ENCODE measurements around the gene GABRP.

The GABRP gene

DNA sequence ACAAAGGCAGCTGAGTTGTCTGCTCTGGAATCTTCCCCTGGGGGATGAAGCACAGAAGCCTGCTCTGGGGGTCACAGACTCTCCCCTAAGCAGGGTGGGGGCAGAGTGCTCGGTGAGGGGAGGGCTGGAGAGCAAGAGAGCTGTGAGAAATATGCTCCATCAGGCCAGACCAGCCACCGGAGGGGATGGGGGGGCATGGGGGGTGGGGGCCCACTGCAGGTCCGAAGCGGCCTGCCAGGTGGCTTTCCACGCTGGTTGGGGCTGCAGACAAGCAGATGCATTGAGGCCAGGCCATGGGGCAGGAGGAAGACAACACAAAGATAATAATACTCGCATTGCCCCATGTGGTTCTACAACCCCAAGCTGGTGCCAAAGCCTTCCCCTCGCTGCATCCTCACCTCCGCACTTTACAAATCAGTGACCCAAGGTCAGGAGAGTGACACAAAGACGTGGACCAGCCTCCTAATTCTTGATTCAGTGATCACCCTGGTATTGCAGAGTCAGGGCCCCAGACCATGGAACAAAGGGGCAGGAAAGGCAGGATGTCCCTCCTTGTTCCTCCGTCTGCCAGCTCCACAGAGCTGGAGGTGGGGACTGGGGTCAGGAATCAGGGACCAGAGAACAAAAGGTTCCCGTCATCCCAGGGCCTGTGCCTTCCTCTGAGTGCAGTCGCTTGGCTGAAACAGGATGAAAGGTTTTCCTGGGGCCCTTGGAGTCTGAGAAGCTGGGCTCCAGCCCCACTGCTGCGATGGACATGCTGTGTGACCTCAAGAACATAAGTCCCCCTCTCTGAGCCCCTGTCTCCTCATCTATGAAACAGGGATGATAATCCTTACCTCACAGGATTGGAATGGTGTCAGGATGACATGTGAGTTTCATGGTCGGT lies 37.2 kb upstream of the GABRP start:
- no peak overlapping the region for H3K4me3 ChIP-seq (ENCODE audit: low read depth in 1 of 5, low read length in 5 of 5)
- H3K9me3 ChIP-seq (ENCODE audit: control insufficient read depth in 5 of 5, low read length in 5 of 5): no peaks in the 10 kb centered on the region
- peaks cover 8 to 21% (median 18%) of the 10 kb centered on the region in 5 donors for H3K27me3 ChIP-seq (ENCODE audit: control insufficient read depth in 5 of 5, insufficient read depth in 4 of 5, low read length in 5 of 5)
- H3K9ac ChIP-seq (ENCODE audit: low read length in 5 of 5): no peak overlapping the region
- H3K27ac ChIP-seq (ENCODE audit: low read depth, low read length): no peak overlapping the region
- no peaks in the 10 kb centered on the region for H3K36me3 ChIP-seq (ENCODE audit: control insufficient read depth in 5 of 5, insufficient read depth in 5 of 5, low read length in 5 of 5)
- H3K4me1 ChIP-seq (ENCODE audit: control insufficient read depth in 5 of 5, insufficient read depth in 5 of 5, low read length in 5 of 5): peaks cover 0 to 25% (median 15%) of the 10 kb centered on the region in 5 donors

DNA sequence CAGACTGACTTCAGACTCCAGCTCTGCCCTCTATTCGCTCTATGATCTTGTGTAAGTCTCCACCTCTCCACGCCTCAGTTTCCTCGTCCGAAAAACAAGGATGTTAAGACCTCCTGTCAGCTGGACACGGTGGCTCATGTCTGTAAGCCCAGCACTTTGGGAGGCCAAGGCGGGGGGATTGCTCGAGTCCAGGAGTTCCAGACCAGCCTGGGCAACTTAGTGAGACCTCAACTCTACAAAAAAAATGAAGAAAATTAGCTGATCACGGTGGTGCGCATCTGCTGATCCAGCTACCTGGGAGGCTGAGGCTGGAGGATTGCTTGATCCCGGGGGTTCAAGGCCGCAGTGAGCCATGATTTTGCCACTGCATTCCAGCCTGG lies 36.6 kb upstream of the GABRP start:
- Histone ChIP-seq H3K36me3 (ENCODE audit: control insufficient read depth in 5 of 5, insufficient read depth in 5 of 5, low read length in 5 of 5) (no peaks in the 10 kb centered on the region), H3K9ac (ENCODE audit: low read length in 5 of 5) (no peak overlapping the region), H3K4me3 (ENCODE audit: low read depth in 1 of 5, low read length in 5 of 5) (no peak overlapping the region), H3K4me1 (ENCODE audit: control insufficient read depth in 5 of 5, insufficient read depth in 5 of 5, low read length in 5 of 5) (peaks cover 0 to 25% (median 15%) of the 10 kb centered on the region in 5 donors), H3K9me3 (ENCODE audit: control insufficient read depth in 5 of 5, low read length in 5 of 5) (no peaks in the 10 kb centered on the region), H3K27me3 (ENCODE audit: control insufficient read depth in 5 of 5, insufficient read depth in 4 of 5, low read length in 5 of 5) (peaks cover 8 to 26% (median 18%) of the 10 kb centered on the region in 5 donors), H3K27ac (ENCODE audit: low read depth, low read length) (no peak overlapping the region)

DNA sequence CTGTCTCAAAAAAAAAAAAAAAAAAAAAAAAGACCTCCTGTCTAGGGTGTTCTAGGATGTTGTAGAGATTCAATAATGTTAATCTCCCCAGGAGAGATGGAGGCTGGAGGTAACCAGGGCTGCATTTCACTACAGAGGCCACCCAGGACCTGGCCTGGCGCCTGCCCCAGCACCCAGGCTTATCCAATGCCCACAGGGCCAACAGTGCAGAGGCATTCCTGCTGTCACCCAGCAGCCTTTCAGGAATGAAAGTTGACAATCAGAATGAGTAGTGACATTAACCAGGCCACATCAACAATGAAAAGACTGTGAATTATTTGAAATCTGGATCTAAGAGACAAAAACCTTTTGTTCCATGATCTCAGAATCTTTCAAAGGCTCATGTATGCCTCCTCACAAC lies 36.2 kb upstream of the GABRP start:
- Histone ChIP-seq H3K36me3 (ENCODE audit: control insufficient read depth in 5 of 5, insufficient read depth in 5 of 5, low read length in 5 of 5) (no peaks in the 10 kb centered on the region), H3K9me3 (ENCODE audit: control insufficient read depth in 5 of 5, low read length in 5 of 5) (no peaks in the 10 kb centered on the region), H3K9ac (ENCODE audit: low read length in 5 of 5) (no peak overlapping the region), H3K27me3 (ENCODE audit: control insufficient read depth in 5 of 5, insufficient read depth in 4 of 5, low read length in 5 of 5) (peaks cover 8 to 28% (median 18%) of the 10 kb centered on the region in 5 donors), H3K4me1 (ENCODE audit: control insufficient read depth in 5 of 5, insufficient read depth in 5 of 5, low read length in 5 of 5) (peaks cover 0 to 25% (median 15%) of the 10 kb centered on the region in 5 donors), H3K4me3 (ENCODE audit: low read depth in 1 of 5, low read length in 5 of 5) (no peak overlapping the region), H3K27ac (ENCODE audit: low read depth, low read length) (no peak overlapping the region)

DNA sequence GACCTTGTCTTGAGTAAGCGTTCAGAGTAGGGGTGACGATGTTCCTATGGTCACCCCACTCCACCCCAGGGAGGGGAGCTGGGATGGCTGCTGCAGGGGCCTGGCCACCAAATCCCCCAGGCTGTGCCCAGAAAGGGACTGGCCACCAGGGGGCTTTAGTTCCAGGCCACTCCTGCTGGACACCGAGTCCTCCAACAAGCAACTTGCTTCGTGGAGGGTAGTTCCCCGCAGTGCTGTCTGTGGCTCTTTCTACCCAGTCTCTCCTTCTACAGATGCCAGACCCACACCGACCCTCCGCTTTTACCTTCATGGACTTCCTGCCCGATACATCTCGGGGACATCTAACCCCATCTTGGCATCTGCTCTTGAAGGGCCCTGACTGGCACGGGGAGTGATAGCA lies 35.7 kb upstream of the GABRP start:
- no peaks in the 10 kb centered on the region for H3K9me3 ChIP-seq (ENCODE audit: control insufficient read depth in 5 of 5, low read length in 5 of 5)
- no peak overlapping the region for H3K27ac ChIP-seq (ENCODE audit: low read depth, low read length)
- peaks cover 0 to 25% (median 15%) of the 10 kb centered on the region in 5 donors for H3K4me1 ChIP-seq (ENCODE audit: control insufficient read depth in 5 of 5, insufficient read depth in 5 of 5, low read length in 5 of 5)
- no peaks in the 10 kb centered on the region for H3K36me3 ChIP-seq (ENCODE audit: control insufficient read depth in 5 of 5, insufficient read depth in 5 of 5, low read length in 5 of 5)
- no peak overlapping the region for H3K4me3 ChIP-seq (ENCODE audit: low read depth in 1 of 5, low read length in 5 of 5)
- H3K9ac ChIP-seq (ENCODE audit: low read length in 5 of 5): no peak overlapping the region
- peaks cover 8 to 32% (median 20%) of the 10 kb centered on the region in 5 donors for H3K27me3 ChIP-seq (ENCODE audit: control insufficient read depth in 5 of 5, insufficient read depth in 4 of 5, low read length in 5 of 5)

DNA sequence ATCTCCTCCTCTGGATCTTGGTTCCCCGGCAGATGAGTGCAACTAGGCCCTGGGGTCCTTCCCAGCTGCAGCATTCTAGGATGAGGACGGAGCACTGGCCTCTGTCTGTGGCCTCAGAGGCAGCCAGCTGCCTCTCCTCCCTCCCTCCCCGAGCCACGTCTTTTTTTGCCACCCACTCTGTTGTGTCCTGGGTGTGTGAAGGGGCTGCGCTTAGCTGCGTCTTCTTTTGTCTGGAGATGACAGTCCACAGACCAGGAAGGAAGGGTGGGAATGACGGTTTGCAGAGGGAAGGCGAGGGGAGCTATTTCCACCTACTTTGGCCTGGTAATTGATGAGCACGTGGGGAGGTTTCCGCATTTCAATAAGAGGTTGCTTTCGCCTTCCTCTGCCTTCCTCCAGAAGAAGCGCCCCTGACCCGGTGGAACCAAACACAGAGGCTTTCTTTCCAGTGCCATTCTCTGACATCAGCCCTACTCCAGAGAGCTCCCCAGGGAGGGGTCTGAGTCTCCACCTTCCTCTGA lies 34.5 kb upstream of the GABRP start:
- Histone ChIP-seq H3K4me1 (ENCODE audit: control insufficient read depth in 5 of 5, insufficient read depth in 5 of 5, low read length in 5 of 5) (peaks cover 0 to 25% (median 15%) of the 10 kb centered on the region in 5 donors), H3K36me3 (ENCODE audit: control insufficient read depth in 5 of 5, insufficient read depth in 5 of 5, low read length in 5 of 5) (no peaks in the 10 kb centered on the region)

DNA sequence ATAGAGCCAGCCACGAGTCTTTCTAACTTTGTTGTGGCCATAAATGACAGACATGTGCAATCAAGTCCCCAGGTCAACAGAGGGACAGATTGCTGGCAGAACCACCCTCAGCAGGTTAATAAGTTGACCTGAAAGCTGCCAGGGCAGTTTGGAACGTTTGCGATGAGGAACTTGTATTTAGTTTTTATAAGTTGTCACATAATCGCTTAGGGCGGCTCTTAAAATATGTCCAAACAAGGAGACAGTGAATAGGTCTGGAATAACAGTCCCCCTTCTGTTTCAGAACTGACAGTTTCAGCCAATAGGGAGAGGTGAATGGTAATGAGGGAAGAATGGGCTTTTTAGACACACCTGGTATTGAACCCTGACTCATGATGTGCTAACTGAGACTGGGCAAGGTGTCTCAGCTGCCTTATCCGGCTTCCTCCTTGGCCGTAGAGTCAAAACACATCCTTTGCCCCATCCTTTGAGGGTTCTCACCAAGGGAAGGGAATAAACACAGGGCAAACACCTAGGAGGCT lies 33.6 kb upstream of the GABRP start:
- H3K36me3 ChIP-seq (ENCODE audit: control insufficient read depth in 5 of 5, insufficient read depth in 5 of 5, low read length in 5 of 5): no peaks in the 10 kb centered on the region
- peaks cover 5 to 28% (median 16%) of the 10 kb centered on the region in 5 donors for H3K27me3 ChIP-seq (ENCODE audit: control insufficient read depth in 5 of 5, insufficient read depth in 4 of 5, low read length in 5 of 5)
- no peak overlapping the region for H3K27ac ChIP-seq (ENCODE audit: low read depth, low read length)
- peaks cover 0 to 15% (median 9%) of the 10 kb centered on the region in 5 donors for H3K4me1 ChIP-seq (ENCODE audit: control insufficient read depth in 5 of 5, insufficient read depth in 5 of 5, low read length in 5 of 5)
- no peak overlapping the region for H3K9ac ChIP-seq (ENCODE audit: low read length in 5 of 5)
- H3K9me3 ChIP-seq (ENCODE audit: control insufficient read depth in 5 of 5, low read length in 5 of 5): no peaks in the 10 kb centered on the region
- H3K4me3 ChIP-seq (ENCODE audit: low read depth in 1 of 5, low read length in 5 of 5): no peak overlapping the region

More for the DNA sequence above, 34.5 kb upstream of the GABRP start:
- Histone ChIP-seq H3K9ac (ENCODE audit: low read length in 5 of 5) (no peak overlapping the region), H3K27me3 (ENCODE audit: control insufficient read depth in 5 of 5, insufficient read depth in 4 of 5, low read length in 5 of 5) (peaks cover 8 to 30% (median 20%) of the 10 kb centered on the region in 5 donors), H3K9me3 (ENCODE audit: control insufficient read depth in 5 of 5, low read length in 5 of 5) (no peaks in the 10 kb centered on the region), H3K27ac (ENCODE audit: low read depth, low read length) (no peak overlapping the region), H3K4me3 (ENCODE audit: low read depth in 1 of 5, low read length in 5 of 5) (no peak overlapping the region)

DNA sequence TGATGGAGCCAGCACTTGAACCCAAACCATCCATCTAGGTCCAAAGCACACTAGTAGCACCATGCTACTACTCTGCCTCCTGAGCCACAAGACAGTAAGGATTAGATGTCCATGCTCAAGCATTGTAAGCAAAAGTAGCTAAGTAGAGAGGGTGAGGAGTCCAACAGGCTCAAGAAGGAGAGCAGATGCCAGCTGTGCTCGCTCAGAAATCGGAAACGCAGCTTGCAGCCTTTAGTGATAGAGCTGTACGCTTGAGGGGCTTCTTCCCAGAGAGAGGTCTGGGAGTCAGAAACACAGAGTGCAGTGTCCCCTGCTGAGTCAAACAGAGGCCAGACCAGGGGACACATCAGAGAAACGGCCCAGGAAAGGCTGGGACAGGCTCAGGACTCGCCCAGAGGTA lies 32.7 kb upstream of the GABRP start:
- Histone ChIP-seq H3K36me3 (ENCODE audit: control insufficient read depth in 5 of 5, insufficient read depth in 5 of 5, low read length in 5 of 5) (no peaks in the 10 kb centered on the region), H3K4me1 (ENCODE audit: control insufficient read depth in 5 of 5, insufficient read depth in 5 of 5, low read length in 5 of 5) (peaks cover 0 to 8% (median 1%) of the 10 kb centered on the region in 5 donors), H3K27me3 (ENCODE audit: control insufficient read depth in 5 of 5, insufficient read depth in 4 of 5, low read length in 5 of 5) (peaks cover 3 to 28% (median 13%) of the 10 kb centered on the region in 5 donors), H3K4me3 (ENCODE audit: low read depth in 1 of 5, low read length in 5 of 5) (no peak overlapping the region), H3K9ac (ENCODE audit: low read length in 5 of 5) (no peak overlapping the region), H3K27ac (ENCODE audit: low read depth, low read length) (no peak overlapping the region), H3K9me3 (ENCODE audit: control insufficient read depth in 5 of 5, low read length in 5 of 5) (no peaks in the 10 kb centered on the region)

DNA sequence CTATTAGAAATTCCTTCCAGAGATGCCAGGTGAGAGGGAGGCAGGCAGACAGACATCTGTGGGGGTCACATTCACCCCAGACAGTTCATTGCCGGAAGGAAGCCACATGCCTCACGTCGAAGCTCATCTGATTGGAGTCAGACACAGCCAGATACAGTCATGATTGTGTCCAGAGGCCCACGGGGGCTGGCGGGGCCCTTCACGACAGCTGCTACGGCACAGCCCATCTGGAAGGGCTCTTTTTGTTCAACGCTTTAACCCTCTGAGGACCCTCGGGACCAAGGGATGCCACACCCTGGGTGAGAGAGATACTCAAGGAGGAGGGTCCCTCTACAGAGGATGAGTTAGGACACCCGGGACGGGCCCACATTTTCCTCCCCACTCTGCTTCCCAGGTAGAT lies 31.9 kb upstream of the GABRP start:
- Histone ChIP-seq H3K4me3 (ENCODE audit: low read depth in 1 of 5, low read length in 5 of 5) (no peak overlapping the region), H3K27ac (ENCODE audit: low read depth, low read length) (no peak overlapping the region), H3K27me3 (ENCODE audit: control insufficient read depth in 5 of 5, insufficient read depth in 4 of 5, low read length in 5 of 5) (peaks cover 3 to 24% (median 13%) of the 10 kb centered on the region in 5 donors), H3K9me3 (ENCODE audit: control insufficient read depth in 5 of 5, low read length in 5 of 5) (no peaks in the 10 kb centered on the region), H3K36me3 (ENCODE audit: control insufficient read depth in 5 of 5, insufficient read depth in 5 of 5, low read length in 5 of 5) (no peaks in the 10 kb centered on the region), H3K4me1 (ENCODE audit: control insufficient read depth in 5 of 5, insufficient read depth in 5 of 5, low read length in 5 of 5) (peaks cover 0 to 2% (median under 1%) of the 10 kb centered on the region in 5 donors), H3K9ac (ENCODE audit: low read length in 5 of 5) (no peak overlapping the region)

DNA sequence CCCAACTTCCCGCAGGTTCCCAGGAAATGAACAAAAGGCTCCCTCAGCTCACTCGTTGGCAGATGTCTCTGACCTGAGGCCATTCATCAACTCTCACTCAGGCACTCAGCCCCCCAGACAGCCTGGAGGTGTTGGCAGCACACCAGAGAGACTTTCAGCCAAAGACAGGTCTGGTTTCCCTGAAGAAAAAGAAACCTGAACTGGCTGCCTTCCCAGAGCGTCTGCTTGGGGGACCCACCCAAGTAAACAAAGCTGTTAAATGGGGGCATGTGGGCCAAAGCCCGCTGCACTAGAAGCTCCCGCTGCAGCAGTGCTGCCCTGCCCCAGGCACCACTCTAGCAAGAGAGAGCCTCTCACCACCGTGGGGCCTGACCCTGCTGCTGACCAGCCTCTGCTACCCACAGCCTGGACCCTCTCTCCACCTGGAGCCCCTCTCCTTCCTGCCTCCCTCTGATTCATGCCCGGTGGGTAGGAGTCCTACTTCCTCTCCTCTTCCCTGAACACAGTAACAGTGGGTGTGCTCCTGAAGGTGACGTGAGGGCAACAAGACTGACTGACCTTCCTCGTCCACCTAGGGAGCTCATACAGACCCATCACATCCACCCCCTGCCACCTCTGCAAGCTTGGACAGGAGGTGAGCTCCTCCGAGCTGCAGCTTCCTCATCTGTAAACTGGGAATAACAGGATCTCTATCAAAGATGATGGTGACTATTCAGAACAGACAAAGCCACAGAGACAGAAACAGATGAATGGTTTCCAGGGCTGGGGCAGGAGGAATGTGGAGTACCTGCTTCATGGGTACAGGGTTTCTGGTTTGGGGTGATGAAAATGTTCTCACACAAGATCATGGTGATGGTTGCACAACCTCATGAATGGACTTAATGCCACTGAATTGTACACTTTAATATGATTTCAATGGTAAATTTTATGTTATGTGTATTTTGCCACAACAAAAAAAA lies 31.0 kb upstream of the GABRP start:
- peaks cover 3 to 20% (median 13%) of the 10 kb centered on the region in 5 donors for H3K27me3 ChIP-seq (ENCODE audit: control insufficient read depth in 5 of 5, insufficient read depth in 4 of 5, low read length in 5 of 5)
- H3K9me3 ChIP-seq (ENCODE audit: control insufficient read depth in 5 of 5, low read length in 5 of 5): no peaks in the 10 kb centered on the region
- peaks cover 0 to 11% (median 9%) of the 10 kb centered on the region in 5 donors for H3K4me1 ChIP-seq (ENCODE audit: control insufficient read depth in 5 of 5, insufficient read depth in 5 of 5, low read length in 5 of 5)
- no peak overlapping the region for H3K27ac ChIP-seq (ENCODE audit: low read depth, low read length)
- H3K4me3 ChIP-seq (ENCODE audit: low read depth in 1 of 5, low read length in 5 of 5): no peak overlapping the region
- H3K36me3 ChIP-seq (ENCODE audit: control insufficient read depth in 5 of 5, insufficient read depth in 5 of 5, low read length in 5 of 5): no peaks in the 10 kb centered on the region
- H3K9ac ChIP-seq (ENCODE audit: low read length in 5 of 5): no peak overlapping the region
